NCI-H2196 (cell line): ENCODE data around the gene CRTC1.
"Not testable (repeated sequence)": the region's sequence is repeated elsewhere in the genome, so short reads cannot be mapped to it uniquely, and the experiment has no call there.

Source experiments
- DNase-seq: peaks from one replicate; lab custom pipeline; 2025; ENCODE audit not compliant: unreplicated experiment; lab: John Stamatoyannopoulos, UW

CRTC1 gene

GRCh38 chr19:18668744-18669523 lies 14.5 kb upstream of the CRTC1 start:
- DNase-seq, result no peak

GRCh38 chr19:18669524-18669817 lies 14.0 kb upstream of the CRTC1 start:
- no peak for DNase-seq

GRCh38 chr19:18669883-18670282 lies 13.6 kb upstream of the CRTC1 start:
- DNase-seq, result no peak

- no peak for DNase-seq
Measured at GRCh38 chr19:18670312-18670711, 13.2 kb upstream of the CRTC1 start.

- DNase-seq, result no peak
Measured at GRCh38 chr19:18671303-18672043, 12.0 kb upstream of the CRTC1 start.

GRCh38 chr19:18672044-18672451 lies 11.4 kb upstream of the CRTC1 start:
- no peak for DNase-seq

GRCh38 chr19:18672606-18673337 lies 10.7 kb upstream of the CRTC1 start:
- DNase-seq, result peak; percentile 21

GRCh38 chr19:18674616-18675015 lies 8.9 kb upstream of the CRTC1 start:
- peak; percentile 25 for DNase-seq

- DNase-seq, result no peak
Measured at GRCh38 chr19:18675779-18676178, 7.7 kb upstream of the CRTC1 start.

- no peak for DNase-seq
Measured at GRCh38 chr19:18676692-18677091, 6.8 kb upstream of the CRTC1 start.

- DNase-seq, result no peak
Measured at GRCh38 chr19:18677156-18677555, 6.3 kb upstream of the CRTC1 start.

- DNase-seq, result not testable (repeated sequence)
Measured at GRCh38 chr19:18680148-18680547, 3.3 kb upstream of the CRTC1 start.

- DNase-seq, result no peak
Measured at GRCh38 chr19:18682807-18683108, 722 bp upstream of the CRTC1 start.

- no peak for DNase-seq
Measured at GRCh38 chr19:18683958-18684641, 620 bp downstream of the CRTC1 start.

GRCh38 chr19:18684642-18684993 lies 1.1 kb downstream of the CRTC1 start:
- DNase-seq, result no peak

- DNase-seq, result no peak
Measured at GRCh38 chr19:18685597-18686190, 2.2 kb downstream of the CRTC1 start.

GRCh38 chr19:18687740-18688465 lies 4.4 kb downstream of the CRTC1 start:
- no peak for DNase-seq

GRCh38 chr19:18696023-18696422 lies 12.5 kb downstream of the CRTC1 start:
- no peak for DNase-seq

- DNase-seq, result peak; percentile 86
Measured at GRCh38 chr19:18697680-18698079, 14.2 kb downstream of the CRTC1 start.

- no peak for DNase-seq
Measured at GRCh38 chr19:18698321-18699167, 15.1 kb downstream of the CRTC1 start.
